PFSK-1 (cell line): Measurements from ENCODE around the gene WFS1.

ENCODE experiments used
- FOXP2 ChIP-seq: optimal IDR thresholded peaks from 2 replicates; pipeline ENCODE3; 2011; ENCODE audit warnings: borderline replicate concordance, control low read depth, inconsistent platforms; ENCODE audit not compliant: insufficient read depth; ENCODE audit errors: extremely low read length, extremely low read depth
- POLR2AphosphoS5 ChIP-seq: IDR thresholded peaks from 2 replicates; pipeline ENCODE4 v1.6.1; 2012; ENCODE audit warnings: low read depth, mild to moderate bottlenecking, control low read depth, low read length, moderate library complexity
- REST ChIP-seq, 2 experiments: IDR thresholded peaks; 2 replicates each; pipeline versions ENCODE4 v1.6.1 to v1.8.0; 2011 to 2012; ENCODE audit warnings: low read depth in 2 of 2, low read length in 2 of 2, control low read depth in 1 of 2, inconsistent platforms in 1 of 2, mild to moderate bottlenecking in 1 of 2, moderate library complexity in 1 of 2; ENCODE audit not compliant: insufficient read depth in 1 of 2
- SIN3A ChIP-seq: IDR thresholded peaks from 2 replicates; pipeline ENCODE4 v1.6.1; 2012; ENCODE audit warnings: mild to moderate bottlenecking, low read length, moderate library complexity, borderline replicate concordance; ENCODE audit not compliant: insufficient read depth
- TAF1 ChIP-seq: IDR thresholded peaks from 2 replicates; pipeline ENCODE4 v1.6.1; 2012; ENCODE audit warnings: low read length, control low read depth, borderline replicate concordance; ENCODE audit not compliant: insufficient read depth

Gene WFS1

GRCh38 chr4:6340446-6341015 is 70.9 kb downstream of the WFS1 start:
- TF ChIP-seq TAF1 (no peak), SIN3A (no peak), POLR2AphosphoS5 (no peak)

DNA sequence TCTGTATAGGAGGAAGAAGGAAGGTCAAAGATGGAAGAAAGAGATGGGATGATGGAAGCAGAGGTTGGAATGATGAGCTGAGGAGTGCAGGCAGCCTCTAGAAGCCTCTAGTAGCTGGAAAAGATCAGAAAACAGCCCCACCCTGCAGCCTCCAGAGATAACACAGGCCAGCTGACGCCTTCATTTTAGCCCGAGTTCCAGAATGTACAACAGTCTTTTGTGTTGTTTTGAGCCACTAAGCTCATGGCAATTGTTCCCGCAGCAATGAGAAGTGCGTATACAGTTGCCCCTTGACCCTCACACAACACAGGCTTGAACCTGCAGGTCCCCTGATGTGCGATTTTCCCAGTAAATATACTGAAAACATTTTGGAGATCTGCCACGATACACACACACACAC is 72.0 kb downstream of the WFS1 start:
- no peak for TF ChIP-seq SIN3A
- no peak for TF ChIP-seq TAF1
- TF ChIP-seq POLR2AphosphoS5, result no peak
- no peak for TF ChIP-seq REST (IDR thresholded peaks at IDR 0.05; ENCODE audit: insufficient read depth in 1 of 2, low read depth in 2 of 2, low read length in 2 of 2)
- no peak for TF ChIP-seq FOXP2

- TF ChIP-seq TAF1 (no peak), REST (IDR thresholded peaks at IDR 0.05; ENCODE audit: insufficient read depth in 1 of 2, low read depth in 2 of 2, low read length in 2 of 2) (no peak), SIN3A (no peak), POLR2AphosphoS5 (no peak), FOXP2 (no peak)
Measured at GRCh38 chr4:6342530-6343293, 73.1 kb downstream of the WFS1 start.

DNA sequence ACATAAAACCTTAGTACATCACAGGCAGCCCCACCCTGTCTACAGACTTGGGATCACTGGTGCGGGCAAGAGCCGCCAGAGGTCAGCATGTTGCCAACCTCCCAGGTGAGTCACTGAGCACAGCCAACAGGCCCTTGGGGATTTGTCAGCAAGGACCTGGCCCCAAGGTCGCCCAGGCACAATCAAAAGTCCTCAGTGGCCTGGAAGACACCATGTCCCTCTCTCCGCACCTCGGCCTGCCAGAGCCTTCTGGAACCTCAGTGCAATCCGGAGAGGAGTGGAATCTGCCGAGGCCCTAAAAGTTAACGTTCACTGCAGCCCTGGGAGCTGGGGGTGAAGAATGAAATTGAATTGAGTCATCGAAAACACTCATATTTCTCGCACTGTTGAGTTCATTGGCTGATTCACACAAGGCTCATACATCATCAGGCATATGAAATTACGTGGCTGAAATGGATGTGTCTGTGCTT is 74.3 kb downstream of the WFS1 start:
- no peak for TF ChIP-seq SIN3A
- no peak for TF ChIP-seq REST (IDR thresholded peaks at IDR 0.05; ENCODE audit: insufficient read depth in 1 of 2, low read depth in 2 of 2, low read length in 2 of 2)
- no peak for TF ChIP-seq TAF1
- no peak for TF ChIP-seq POLR2AphosphoS5
- no peak for TF ChIP-seq FOXP2

DNA sequence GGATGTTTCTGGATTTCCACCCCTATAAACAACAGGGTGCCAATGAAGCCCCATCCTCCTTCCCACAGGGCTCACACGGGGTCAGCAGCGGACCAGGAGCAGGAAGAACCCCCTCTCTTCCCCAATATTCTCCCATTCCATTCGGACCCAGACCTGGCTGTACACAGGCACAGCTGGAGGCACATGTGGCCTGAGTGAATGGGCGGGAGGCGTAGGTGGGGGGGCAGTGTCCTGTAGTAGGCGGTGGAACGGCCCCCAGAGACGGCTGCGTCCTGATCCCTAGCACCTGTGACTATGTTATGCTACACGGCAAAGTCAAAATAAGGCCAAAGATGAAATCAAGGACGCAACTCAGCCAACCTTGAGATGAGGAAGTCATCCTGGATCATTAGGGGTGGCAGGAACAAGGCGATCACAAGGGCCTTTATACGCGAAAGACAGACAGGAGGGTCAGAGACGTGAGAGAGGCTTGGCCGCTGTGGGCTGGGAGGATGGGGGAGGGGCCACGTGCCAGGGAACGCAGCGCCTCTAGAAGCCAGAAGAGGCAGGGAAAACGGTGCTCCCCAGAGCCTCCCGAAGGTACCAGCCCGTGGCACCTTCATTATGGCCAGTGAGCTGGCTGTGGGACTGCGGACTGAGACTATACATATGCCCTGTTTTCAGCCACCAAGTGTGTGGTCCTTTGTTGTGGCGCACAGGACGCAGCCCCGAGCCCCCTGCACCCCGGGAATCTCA is 75.6 kb downstream of the WFS1 start:
- TF ChIP-seq REST (IDR thresholded peaks at IDR 0.05; ENCODE audit: insufficient read depth in 1 of 2, low read depth in 2 of 2, low read length in 2 of 2), result no peak
- TF ChIP-seq SIN3A, result no peak
- TF ChIP-seq FOXP2, result no peak
- TF ChIP-seq POLR2AphosphoS5, result no peak
